ENCODE data around the gene SOX13.

- TF ChIP-seq ZNF274 (IDR thresholded peaks at IDR 0.05; ENCODE audit: low read depth, low read length): no peak
- no peak for TF ChIP-seq YY1 (IDR thresholded peaks at IDR 0.05; ENCODE audit: insufficient read depth, insufficient read length)
Measured at GRCh38 chr1:204134103-204134502, 61.2 kb downstream of the SOX13 start.
